ENCODE measurements around the gene CUX1.
A peak's percentile ranks its signal among the peaks of the same experiment; 100 is the strongest.
"Not testable (repeated sequence)": the region's sequence is repeated elsewhere in the genome, so short reads cannot be mapped to it uniquely, and the experiment has no call there.

The CUX1 gene

DNA sequence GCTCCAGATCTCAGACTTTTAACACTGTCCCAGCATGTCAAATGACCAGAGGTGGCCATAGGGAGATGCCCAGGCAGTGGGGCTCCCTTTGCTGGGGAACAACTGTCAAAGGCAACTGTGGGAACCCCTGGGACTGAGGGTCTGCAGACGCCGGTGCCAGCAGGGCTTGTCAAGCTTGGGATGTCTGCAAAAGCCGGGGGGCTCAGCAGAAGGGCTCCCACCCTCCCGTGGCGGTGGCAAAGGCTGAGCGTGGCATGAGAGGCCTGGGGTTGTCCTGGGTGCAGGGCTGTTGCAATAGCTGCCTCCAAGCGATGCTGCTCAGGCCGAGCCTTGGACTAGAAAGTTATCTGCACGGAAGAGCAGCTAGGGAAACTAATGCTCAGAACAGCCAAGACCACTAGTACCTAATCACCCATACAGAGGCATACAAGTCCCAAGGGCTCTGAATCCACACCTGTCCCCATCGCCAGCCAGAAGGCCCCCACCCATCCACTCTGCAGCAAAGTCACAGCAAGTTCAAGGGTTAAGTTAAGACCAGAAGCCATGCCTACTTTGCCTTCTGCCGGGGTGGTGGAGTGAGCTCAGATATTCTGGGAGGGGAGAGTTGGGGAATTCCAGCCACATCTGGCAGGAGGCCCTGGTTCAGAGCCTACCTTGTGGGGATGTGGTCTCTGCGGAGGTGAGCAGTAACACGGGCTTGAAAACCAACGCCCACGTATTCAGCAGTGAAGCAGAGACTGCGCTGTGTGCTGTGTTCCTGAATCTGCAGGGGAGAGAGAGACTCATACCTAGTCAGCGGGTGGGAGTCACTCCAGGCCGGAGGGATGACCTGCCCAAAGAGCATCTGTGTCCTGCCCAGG, 473.9 kb downstream of the CUX1 start:
- DNase-seq (ENCODE audit: low spot score) = no peak

DNA sequence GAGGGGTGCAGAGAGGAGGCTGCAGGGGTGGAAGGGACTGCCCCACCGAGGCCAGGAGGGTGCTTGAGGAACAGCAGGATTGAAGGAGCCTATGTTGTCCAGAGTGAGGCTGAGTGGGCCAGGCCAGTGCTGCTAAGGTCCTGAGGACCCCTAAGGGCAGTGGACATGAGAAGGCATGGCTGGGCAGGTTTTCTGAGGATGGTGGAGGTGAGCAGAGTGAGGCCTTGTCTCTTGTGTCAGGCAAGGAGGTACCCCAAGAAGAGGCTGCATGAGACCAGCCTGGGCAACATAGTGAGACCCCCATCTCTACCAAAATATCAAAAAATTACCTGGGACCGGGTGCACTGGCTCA, 474.5 kb downstream of the CUX1 start:
- DNase-seq (ENCODE audit: low spot score) = no peak

DNA sequence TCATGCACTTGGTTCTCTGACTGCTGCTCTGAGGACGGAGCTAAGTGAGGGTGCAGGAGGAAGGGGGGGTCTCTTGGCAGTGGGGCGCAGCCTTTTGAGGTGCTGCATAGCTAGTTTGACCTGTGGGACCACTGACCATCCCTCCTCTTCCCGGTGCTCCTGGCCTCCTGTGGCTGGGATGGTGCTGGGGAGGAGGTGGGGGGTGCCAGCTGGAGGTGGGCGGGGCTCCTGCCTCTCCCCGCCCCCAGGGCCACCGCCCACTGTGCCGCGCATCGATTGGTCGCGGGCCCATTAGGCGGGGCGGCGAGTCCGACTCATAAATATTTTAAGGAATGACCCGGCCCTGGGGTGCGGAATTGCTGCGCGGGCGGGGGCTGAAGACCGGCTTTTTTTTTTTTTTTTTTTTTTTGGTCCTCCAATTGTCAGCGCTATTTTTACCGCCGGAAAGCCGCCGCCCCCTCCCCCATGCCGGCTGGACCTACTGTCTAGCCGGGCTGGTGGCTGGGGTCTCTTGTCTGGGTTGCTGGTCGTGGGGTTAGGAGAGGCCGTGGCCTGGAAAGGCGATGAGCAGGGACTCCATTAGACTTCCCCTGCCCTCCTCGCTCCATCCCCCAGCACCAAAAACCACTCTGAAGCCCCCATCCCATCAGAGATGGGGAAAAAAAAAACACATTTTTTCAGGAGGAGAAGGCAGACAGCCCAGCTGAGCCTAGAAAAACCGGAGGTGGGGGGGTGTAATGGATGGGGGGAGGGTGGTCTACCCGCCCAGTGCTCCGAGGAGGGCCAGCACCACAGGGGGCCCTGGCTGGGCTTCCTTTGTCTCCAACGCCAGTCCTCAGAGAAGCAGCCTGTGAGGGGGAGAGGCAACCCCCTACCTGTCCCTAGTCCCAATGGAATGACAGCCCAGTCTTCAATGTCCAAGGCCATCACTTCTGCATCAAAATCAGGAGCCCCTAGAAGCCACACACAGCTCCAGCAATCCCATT, 475.7 kb downstream of the CUX1 start:
- DNase-seq (ENCODE audit: low spot score) = no peak

DNA sequence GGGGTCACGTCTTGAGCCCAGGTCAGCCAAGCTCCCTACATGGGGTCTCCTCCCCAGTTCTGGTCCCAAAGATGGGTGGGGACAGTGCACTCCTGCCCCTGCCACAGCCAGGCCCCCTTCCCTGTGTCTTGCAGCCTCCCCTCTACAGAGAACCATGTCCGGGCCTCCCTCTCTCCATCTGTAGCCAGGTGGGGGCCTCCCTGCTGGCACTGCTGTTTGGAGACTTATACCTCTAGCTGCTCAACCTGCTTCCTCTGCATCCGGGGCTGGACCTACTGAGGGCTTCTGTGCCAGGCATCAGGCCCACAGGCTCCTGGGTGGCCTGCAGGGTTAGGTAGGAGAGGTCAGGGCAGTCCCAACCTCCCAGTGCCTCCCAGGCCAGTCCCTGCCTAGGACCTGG, 477.2 kb downstream of the CUX1 start:
- no peak for DNase-seq (ENCODE audit: low spot score)

DNA sequence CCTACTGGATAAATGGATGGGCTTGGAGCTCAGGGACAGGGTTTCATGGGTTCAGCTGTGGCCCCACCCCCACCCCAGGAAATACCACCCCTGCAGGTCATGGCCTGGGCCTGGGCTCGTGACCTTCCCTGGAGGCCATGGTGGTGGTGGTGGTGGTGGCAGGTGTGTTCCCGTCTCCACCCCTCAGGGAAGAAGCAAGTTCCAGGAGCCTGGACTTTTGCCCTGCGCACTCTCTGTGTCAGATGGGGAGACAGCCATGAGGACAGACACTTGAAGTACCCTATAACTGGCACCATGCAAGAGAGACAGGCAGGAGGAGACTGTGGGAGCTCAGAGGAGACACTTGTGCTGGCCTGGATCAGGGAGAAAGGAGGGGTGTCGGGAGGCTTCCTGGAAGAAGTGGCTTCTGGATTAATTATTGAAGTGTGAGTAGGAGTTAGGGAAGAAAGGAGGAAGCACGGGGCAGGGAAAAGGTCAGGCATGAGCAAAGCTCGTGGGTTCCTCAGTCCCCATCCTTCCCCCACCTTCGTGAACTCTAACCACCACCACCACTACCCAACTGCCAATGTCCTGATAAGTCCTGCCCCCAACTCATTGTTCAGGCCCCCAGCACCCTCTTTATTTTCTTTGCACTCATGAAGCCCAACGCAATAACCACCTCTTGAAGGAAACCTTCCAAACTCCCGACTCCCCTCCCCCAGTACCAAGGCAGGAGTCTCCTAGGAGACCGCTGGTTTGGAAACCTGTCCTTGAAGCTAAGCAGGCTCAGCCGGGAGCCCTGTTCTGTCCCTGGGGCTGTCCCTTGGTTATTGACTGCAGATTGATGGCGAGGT, 478.1 kb downstream of the CUX1 start:
- DNase-seq (ENCODE audit: low spot score) = no peak

DNA sequence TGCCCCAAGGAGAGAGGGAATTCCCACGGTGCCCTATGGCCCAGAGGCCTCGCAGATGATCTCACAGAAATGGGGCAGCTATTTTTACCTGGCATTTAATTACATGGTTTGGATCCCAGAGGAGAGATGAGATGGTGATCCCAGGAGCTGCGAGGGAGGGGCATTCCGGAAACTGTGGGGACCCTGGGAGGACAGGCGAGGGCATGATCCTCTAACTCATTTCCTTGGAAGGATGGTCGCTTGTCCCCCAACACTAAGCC, 478.7 kb downstream of the CUX1 start:
- DNase-seq (ENCODE audit: low spot score) = no peak

DNA sequence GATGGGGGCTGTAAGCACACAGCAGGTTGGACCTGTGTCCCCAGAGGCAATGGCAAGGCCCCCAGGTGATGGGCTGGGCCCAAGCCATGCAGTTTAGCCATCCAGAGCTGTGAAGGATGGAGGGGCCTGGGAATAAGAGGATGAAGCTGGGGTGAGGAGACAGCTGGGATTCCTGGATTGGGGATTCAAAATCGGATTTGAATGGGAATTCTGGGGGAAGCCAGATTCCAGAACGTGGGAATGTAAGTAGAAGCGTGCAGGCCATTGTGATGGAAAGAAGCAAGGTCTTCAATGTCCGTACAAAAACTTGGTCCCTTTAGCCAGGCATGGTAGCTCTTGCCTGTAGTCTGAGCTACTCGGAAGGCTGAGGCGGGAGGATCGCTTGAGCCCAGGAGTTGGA, 479.1 kb downstream of the CUX1 start:
- DNase-seq (ENCODE audit: low spot score) = no peak

DNA sequence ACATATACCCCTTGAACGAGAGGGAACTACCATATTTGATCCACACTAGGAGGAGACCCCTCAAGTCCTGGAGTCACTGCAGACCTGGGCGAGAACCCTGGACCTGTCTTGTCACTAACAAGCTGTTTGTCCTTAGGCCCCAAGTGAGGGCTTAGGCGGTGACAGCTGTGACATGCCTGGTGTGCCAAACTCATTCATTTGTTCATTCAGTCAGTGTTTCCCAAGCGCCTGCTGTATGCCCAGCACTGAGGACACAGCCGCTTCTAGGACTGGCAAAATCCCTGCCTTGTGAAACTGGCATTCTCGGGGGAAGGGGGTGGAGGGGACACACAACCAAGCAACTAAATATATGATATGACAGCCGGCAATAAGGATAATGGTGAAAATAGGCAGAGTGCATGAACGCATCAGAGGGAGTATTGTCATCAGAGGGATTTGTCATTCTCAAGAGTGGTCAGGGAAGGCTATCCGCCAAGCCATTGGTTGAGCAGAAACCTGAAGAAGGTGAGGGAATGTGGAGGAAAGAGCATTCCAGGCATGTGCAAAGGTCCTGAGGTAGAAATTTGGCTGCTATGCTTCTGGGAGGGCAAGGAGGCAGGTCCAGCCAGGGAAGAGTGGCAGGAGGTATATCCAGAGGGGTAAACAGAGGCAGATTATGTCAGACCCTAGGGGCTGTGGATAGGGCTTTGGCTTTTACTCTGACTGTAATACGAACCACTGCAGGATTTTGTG, 480.2 kb downstream of the CUX1 start:
- no peak for DNase-seq (ENCODE audit: low spot score)

DNA sequence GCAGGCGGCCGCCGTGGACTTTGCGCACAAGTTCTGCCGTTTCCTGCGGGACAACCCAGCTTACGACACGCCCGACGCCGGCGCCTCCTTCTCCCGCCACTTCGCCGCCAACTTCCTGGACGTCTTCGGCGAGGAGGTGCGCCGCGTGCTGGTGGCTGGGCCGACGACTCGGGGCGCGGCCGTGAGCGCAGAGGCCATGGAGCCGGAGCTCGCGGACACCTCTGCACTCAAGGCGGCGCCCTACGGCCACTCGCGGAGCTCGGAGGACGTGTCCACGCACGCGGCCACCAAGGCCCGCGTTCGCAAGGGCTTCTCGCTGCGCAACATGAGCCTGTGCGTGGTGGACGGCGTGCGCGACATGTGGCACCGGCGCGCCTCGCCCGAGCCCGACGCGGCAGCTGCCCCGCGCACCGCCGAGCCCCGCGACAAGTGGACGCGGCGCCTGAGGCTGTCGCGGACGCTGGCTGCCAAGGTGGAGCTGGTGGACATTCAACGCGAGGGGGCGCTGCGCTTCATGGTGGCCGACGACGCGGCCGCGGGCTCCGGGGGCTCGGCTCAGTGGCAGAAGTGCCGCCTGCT, 483.3 kb downstream of the CUX1 start:
- DNase-seq (ENCODE audit: low spot score) = peak; percentile 85

DNA sequence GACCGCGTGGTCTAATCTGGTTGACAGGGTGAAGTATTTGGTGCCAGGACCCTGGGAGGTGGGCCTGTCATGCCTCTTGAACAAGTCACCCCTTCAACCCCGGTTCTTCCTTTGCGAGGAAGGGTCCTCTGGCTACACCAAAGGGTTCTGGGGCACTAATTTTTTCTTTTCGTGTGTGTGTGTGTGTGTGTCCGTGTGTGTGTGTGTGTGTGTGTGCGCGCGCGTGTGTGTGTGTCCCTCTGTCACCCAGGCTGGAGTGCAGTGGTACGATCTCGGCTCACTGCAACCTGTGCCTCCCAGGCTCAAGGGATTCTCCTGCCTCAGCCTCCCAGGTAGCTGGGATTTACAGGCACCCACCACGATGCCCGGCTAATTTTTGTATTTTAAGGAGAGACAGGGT, 483.9 kb downstream of the CUX1 start:
- not testable (repeated sequence) for DNase-seq (ENCODE audit: low spot score)

DNA sequence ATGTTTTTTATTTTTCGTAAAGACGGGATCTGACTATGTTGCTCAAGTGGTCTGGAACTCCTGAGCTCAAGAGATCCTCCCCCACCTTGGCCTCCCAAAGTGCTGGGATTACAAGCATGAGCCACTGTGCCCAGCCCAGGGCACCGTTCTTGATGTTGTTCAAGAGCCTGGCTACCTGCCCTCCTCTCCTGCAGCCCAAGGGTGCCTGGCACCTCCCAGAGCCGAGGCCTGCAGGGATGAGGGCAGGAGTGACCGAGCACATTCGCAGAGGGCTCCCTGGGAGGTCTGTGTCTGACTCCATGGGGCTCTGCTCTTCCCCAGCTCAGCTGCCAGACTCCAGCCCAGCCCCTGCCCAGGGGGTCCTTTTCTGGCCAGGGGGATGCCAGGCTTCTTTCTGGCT, 484.6 kb downstream of the CUX1 start:
- DNase-seq (ENCODE audit: low spot score) = no peak

DNA sequence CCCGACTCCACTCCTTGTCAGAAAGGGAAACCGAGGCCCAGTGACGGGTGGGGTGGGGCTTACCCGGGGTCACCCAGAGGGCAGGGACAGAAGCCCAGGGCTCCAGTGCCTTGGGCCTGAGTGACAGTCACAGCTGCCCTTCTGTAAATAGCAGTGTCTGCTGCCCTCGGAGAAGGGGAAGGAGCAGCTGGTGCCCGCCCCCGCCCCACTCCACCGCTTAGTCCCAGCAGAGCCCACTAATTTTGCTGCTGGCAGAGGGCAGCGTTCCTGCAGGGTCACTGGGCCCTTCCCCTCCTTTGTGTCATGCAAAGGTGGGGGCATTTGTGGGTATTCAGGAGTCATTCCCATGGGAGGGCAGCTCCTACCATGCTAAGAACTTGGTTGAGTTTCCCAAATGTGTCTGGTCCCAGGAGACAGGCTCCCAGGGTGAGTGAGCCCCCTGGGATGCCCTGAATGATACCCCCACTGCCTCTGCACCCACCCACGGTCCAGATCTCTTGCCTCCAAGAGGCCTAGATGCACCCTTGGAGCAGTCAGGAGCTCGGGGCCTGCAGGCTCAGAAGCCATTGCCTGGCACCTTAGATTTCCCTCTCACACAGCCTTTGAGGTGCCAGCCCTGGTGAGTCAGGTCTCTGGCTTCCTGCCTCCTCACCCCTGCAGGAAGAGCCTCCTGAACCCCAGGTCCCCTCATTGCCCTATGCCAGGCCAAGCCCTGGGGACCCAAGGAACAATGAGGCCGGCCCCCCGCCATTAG, 486.4 kb downstream of the CUX1 start:
- DNase-seq (ENCODE audit: low spot score) = no peak

DNA sequence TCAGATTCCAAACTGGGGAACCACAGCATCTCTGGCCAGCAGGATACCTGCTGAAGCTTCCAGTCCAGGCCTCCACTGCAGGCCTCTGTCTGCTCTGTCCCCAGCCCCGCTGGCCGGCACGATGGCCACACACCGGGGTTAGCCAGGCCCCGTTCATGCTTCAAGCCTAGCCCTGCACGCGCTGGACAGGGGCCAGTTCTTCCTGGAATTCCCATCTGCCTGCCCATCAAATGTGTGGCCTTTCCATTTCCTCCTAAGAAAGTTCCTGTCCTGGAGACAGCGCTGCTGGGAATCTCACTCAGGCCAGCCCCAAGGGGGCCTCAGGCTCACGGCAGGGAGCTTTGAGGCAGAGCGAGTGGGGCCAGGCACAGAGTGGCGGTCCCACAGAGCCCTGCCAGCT, 487.2 kb downstream of the CUX1 start:
- DNase-seq (ENCODE audit: low spot score) = no peak

DNA sequence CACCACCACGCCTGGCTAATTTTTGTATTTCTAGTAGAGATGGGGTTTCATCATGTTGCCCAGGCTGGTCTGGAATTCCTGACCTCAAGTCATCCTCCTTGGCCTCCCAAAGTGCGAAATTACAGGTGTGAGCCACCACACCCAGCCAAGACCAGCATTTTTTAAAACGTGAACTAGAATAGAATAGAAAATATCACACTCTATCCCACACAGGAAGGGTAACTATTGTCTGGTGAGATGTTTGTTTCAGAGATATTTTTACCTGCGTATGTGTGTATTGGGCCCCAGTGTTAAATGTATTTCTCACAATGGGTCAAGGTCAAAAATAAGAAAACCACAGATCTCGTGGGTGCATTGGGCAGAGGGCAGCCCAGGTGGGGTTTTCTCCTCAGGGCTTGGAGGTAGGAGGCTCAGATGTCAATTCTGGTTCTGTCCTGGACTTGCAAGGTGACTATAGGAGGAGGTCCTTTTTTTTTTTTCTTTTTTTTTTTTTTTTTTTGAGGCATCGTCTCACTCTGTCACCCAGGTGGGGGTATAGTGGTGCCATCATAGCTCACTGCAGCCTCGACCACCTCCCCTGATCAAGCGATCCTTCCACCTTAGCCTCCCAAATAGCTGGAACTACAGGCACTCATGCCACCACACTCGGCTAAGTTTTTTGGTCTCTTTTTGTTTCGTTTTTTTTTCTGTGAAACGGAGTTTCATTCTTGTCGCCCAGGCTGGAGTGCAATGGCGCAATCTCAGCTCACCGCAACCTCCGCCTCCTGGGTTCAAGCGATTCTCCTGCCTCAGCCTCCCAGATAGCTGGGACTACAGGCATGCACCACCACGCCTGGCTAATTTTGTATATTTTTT, 488.2 kb downstream of the CUX1 start:
- DNase-seq (ENCODE audit: low spot score) = no peak

DNA sequence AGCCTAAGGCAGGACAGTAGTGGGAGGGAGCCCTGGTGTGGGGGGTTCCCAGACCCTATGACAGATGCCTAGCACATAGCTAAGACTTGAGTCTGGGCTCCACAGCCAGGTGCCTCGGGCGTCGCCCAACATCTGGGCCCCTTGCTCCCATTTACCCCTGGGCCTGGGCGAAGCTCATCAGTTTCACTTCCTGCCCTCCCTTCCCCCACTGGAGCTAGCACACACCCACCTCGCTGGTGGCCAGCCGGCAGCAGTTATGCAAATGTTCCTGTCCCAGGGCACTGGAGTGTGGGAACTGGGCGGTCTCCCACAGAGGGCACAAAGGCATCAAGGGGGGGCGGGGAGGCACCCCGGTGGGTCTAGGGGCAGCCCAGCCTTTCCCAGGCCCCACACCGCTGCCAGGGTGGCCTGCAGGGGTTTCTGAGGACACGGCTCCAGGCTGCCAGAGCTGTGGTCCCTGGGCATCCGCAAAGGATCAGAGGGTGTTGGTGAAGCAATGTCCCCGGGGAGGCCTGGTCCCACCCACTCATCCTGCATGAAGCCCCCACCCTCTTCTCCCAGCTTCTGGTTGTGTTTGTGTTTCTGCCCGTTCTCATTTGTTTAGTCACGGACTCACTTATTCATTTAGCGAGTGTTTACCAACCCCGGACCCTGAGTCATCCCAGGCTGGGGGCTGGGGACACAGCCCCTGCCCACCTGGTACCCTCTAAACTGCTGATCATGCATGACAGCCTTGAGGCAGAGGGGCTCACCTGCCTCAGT, 489.7 kb downstream of the CUX1 start:
- DNase-seq (ENCODE audit: low spot score) = peak; percentile 77

DNA sequence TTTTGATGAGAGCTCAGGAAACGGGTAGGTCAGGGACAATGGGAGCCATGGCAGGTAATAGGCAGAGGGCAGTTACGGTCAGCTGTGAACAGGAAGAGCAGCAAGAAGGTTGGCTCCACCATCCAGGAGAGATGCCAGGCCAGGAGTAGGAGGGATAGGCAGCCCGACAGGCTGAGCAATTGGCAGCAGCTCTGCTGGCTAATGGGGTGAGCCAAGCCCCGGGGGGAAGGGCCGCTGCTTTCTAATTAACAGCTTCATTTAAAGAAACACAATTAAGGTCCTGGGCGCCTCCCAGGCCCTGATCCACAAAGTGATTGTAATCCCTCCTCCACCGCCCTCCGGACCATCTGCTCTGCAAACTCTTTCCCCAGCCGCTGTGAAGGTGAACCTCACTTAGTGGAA, 493.0 kb downstream of the CUX1 start:
- DNase-seq (ENCODE audit: low spot score) = no peak

DNA sequence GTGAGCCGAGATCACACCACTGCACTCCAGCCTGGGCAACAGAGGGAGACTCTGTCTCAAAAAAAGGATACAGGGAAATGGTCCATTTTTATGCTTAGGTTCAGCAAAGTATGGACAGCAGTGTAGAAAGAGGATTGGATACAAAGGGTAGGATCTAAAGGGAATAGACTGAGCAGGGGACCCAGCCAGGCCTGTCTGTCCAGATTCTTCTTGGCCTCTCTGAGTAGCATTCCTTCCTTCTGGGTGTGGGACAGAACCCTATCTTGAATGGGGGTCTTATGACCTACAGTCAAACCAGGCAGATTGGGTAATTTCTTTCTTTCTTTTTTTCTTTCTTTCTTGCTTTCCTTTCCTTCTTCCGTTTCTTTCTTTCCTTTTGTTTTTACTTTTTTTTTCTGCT, 494.9 kb downstream of the CUX1 start:
- DNase-seq (ENCODE audit: low spot score) = no peak

DNA sequence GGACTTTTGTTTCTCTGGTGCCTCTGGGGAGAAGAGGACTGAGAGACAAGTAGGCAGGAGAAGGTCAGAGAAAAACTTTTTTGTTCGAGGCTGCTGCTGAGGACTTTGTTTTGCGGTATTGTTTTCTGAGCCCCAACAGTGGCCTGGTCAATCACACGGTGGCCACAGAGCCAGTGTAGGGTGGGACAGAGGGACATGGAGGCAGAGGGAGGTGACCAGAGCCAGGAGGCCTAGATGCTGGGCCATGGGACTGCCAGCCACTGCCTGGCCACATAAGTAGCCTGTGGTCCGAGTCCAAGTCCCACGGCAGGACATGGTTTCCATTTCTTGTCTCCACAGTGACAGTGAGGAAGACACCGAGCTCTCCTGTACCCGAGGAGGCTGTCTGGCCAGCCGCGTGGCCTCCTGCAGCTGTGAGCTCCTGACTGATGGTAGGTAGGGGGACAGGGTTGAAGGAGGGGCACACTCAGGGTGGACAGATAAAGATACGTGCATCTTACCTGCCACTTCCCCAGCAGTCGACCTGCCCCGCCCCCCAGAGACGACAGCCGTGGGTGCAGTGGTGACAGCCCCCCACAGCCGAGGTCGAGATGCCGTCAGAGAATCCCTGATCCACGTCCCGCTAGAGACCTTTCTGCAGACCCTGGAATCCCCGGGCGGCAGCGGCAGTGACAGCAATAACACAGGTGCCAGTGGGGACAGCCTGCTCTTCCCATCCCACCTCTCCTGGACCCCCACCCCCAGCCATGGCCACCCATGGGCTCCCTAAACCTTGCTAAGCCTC, 496.8 kb downstream of the CUX1 start:
- DNase-seq (ENCODE audit: low spot score) = no peak

Data from ecto neural progenitor cell (in vitro differentiated cells).